GM21737 (cell line): ENCODE data around the gene KDM4C.

Source experiments
- ATAC-seq: cut with Tn5 transposase; IDR thresholded peaks from one replicate; pipeline ENCODE4 v1.9.1; 2021; ENCODE audit warnings: mild to moderate bottlenecking, moderate library complexity; ENCODE audit not compliant: unreplicated experiment

Gene KDM4C

GRCh38 chr9:6897898-6898302 lies 140.1 kb downstream of the KDM4C start:
- ATAC-seq, result no peak

- no peak for ATAC-seq
Observed at GRCh38 chr9:6899274-6899673, 141.5 kb downstream of the KDM4C start.

- no peak for ATAC-seq
Observed at GRCh38 chr9:6900440-6900883, 142.7 kb downstream of the KDM4C start.

GRCh38 chr9:6901180-6901579 lies 143.4 kb downstream of the KDM4C start:
- ATAC-seq, result no peak

- ATAC-seq, result no peak
Observed at GRCh38 chr9:6902423-6902822, 144.7 kb downstream of the KDM4C start.

- ATAC-seq, result no peak
Observed at GRCh38 chr9:6904371-6904770, 146.6 kb downstream of the KDM4C start.

GRCh38 chr9:6905850-6906375 lies 148.1 kb downstream of the KDM4C start:
- ATAC-seq, result no peak

- no peak for ATAC-seq
Observed at GRCh38 chr9:6907772-6908381, 150.1 kb downstream of the KDM4C start.

- ATAC-seq, result no peak
Observed at GRCh38 chr9:6909181-6909580, 151.4 kb downstream of the KDM4C start.

GRCh38 chr9:6910032-6910431 lies 152.3 kb downstream of the KDM4C start:
- ATAC-seq, result no peak

GRCh38 chr9:6910497-6910896 lies 152.7 kb downstream of the KDM4C start:
- ATAC-seq, result no peak

GRCh38 chr9:6911901-6912638 lies 154.3 kb downstream of the KDM4C start:
- no peak for ATAC-seq

- ATAC-seq, result no peak
Observed at GRCh38 chr9:6915635-6916034, 157.9 kb downstream of the KDM4C start.

- peak; percentile 74 for ATAC-seq
Observed at GRCh38 chr9:6917162-6917561, 159.4 kb downstream of the KDM4C start.

GRCh38 chr9:6920041-6920440 lies 162.3 kb downstream of the KDM4C start:
- ATAC-seq, result no peak

GRCh38 chr9:6921315-6921714 lies 163.5 kb downstream of the KDM4C start:
- no peak for ATAC-seq

- no peak for ATAC-seq
Observed at GRCh38 chr9:6922124-6922676, 164.4 kb downstream of the KDM4C start.

- ATAC-seq, result no peak
Observed at GRCh38 chr9:6922680-6923079, 164.9 kb downstream of the KDM4C start.

GRCh38 chr9:6923086-6923485 lies 165.3 kb downstream of the KDM4C start:
- no peak for ATAC-seq

- no peak for ATAC-seq
Observed at GRCh38 chr9:6924149-6924548, 166.4 kb downstream of the KDM4C start.

- ATAC-seq, result no peak
Observed at GRCh38 chr9:6924988-6925563, 167.3 kb downstream of the KDM4C start.

- ATAC-seq, result no peak
Observed at GRCh38 chr9:6925836-6926235, 168.1 kb downstream of the KDM4C start.
